Measurements from ENCODE around the gene AGBL1.

Gene AGBL1

GRCh38 chr15:86266896-86267484 lies 187.3 kb downstream of the AGBL1 start:
- no peak for DNase-seq
- no peak for TF ChIP-seq GATA1 (IDR thresholded peaks at IDR 0.05; ENCODE audit: low read depth, low read length)
- no peak for TF ChIP-seq POLR2A (IDR thresholded peaks at IDR 0.05; ENCODE audit: low read length)

- TF ChIP-seq POLR2A (IDR thresholded peaks at IDR 0.05; ENCODE audit: low read length) (no peak), GATA1 (IDR thresholded peaks at IDR 0.05; ENCODE audit: low read depth, low read length) (no peak)
- DNase-seq = no peak
Observed at GRCh38 chr15:86267892-86268291, 188.2 kb downstream of the AGBL1 start.

- no peak for DNase-seq
- TF ChIP-seq GATA1 (IDR thresholded peaks at IDR 0.05; ENCODE audit: low read depth, low read length) = no peak
Observed at GRCh38 chr15:86268558-86268957, 188.9 kb downstream of the AGBL1 start.

GRCh38 chr15:86273309-86273708 lies 193.6 kb downstream of the AGBL1 start:
- TF ChIP-seq GATA1 (IDR thresholded peaks at IDR 0.05; ENCODE audit: low read depth, low read length) = no peak
- no peak for TF ChIP-seq POLR2A (IDR thresholded peaks at IDR 0.05; ENCODE audit: low read length)
- DNase-seq = no peak

- no peak for TF ChIP-seq POLR2A (IDR thresholded peaks at IDR 0.05; ENCODE audit: low read length)
- TF ChIP-seq GATA1 (IDR thresholded peaks at IDR 0.05; ENCODE audit: low read depth, low read length) = no peak
- DNase-seq = no peak
Observed at GRCh38 chr15:86275361-86275760, 195.7 kb downstream of the AGBL1 start.

GRCh38 chr15:86278586-86278985 lies 198.9 kb downstream of the AGBL1 start:
- DNase-seq = no peak
- no peak for TF ChIP-seq GATA1 (IDR thresholded peaks at IDR 0.05; ENCODE audit: low read depth, low read length)
- no peak for TF ChIP-seq POLR2A (IDR thresholded peaks at IDR 0.05; ENCODE audit: low read length)

GRCh38 chr15:86284635-86285034 lies 205.0 kb downstream of the AGBL1 start:
- no peak for TF ChIP-seq GATA1 (IDR thresholded peaks at IDR 0.05; ENCODE audit: low read depth, low read length)
- no peak for TF ChIP-seq POLR2A (IDR thresholded peaks at IDR 0.05; ENCODE audit: low read length)
- DNase-seq = no peak

GRCh38 chr15:86295511-86295910 lies 215.8 kb downstream of the AGBL1 start:
- TF ChIP-seq GATA1 (IDR thresholded peaks at IDR 0.05; ENCODE audit: low read depth, low read length) (no peak), POLR2A (IDR thresholded peaks at IDR 0.05; ENCODE audit: low read length) (no peak)
- no peak for DNase-seq

GRCh38 chr15:86296769-86297168 lies 217.1 kb downstream of the AGBL1 start:
- TF ChIP-seq GATA1 (IDR thresholded peaks at IDR 0.05; ENCODE audit: low read depth, low read length) (no peak), POLR2A (IDR thresholded peaks at IDR 0.05; ENCODE audit: low read length) (no peak)

GRCh38 chr15:86300390-86301125 lies 220.9 kb downstream of the AGBL1 start:
- DNase-seq = no peak
- TF ChIP-seq GATA1 (IDR thresholded peaks at IDR 0.05; ENCODE audit: low read depth, low read length) (no peak), POLR2A (IDR thresholded peaks at IDR 0.05; ENCODE audit: low read length) (no peak)

More at GRCh38 chr15:86296769-86297168, 217.1 kb downstream of the AGBL1 start:
- no peak for DNase-seq

- TF ChIP-seq GATA1 (IDR thresholded peaks at IDR 0.05; ENCODE audit: low read depth, low read length) (no peak), POLR2A (IDR thresholded peaks at IDR 0.05; ENCODE audit: low read length) (no peak)
- no peak for DNase-seq
Observed at GRCh38 chr15:86311568-86312280, 232.1 kb downstream of the AGBL1 start.

- TF ChIP-seq POLR2A (IDR thresholded peaks at IDR 0.05; ENCODE audit: low read length) (no peak), GATA1 (IDR thresholded peaks at IDR 0.05; ENCODE audit: low read depth, low read length) (no peak)
- no peak for DNase-seq
Observed at GRCh38 chr15:86312486-86312885, 232.8 kb downstream of the AGBL1 start.

- DNase-seq = no peak
- no peak for TF ChIP-seq GATA1 (IDR thresholded peaks at IDR 0.05; ENCODE audit: low read depth, low read length)
- no peak for TF ChIP-seq POLR2A (IDR thresholded peaks at IDR 0.05; ENCODE audit: low read length)
Observed at GRCh38 chr15:86316216-86316615, 236.5 kb downstream of the AGBL1 start.

GRCh38 chr15:86316726-86317383 lies 237.2 kb downstream of the AGBL1 start:
- TF ChIP-seq GATA1 (IDR thresholded peaks at IDR 0.05; ENCODE audit: low read depth, low read length) = no peak
- TF ChIP-seq POLR2A (IDR thresholded peaks at IDR 0.05; ENCODE audit: low read length) = no peak
- DNase-seq = no peak
